ENCODE results near the gene RGL1.

RGL1 gene

GRCh38 chr1:183836598-183836997 is 31.7 kb downstream of the RGL1 start:
- peak overlapping the region in 1 of 5 donors; percentile 5 for H3K9ac ChIP-seq (ENCODE audit: low read length in 5 of 5)
- no peak overlapping the region for H3K27ac ChIP-seq (ENCODE audit: low read depth, low read length)
- no peaks in the 10 kb centered on the region for H3K27me3 ChIP-seq (ENCODE audit: control insufficient read depth in 5 of 5, insufficient read depth in 4 of 5, low read length in 5 of 5)
- H3K36me3 ChIP-seq (ENCODE audit: control insufficient read depth in 5 of 5, insufficient read depth in 5 of 5, low read length in 5 of 5): peaks cover 4 to 10% (median 7%) of the 10 kb centered on the region in 5 donors
- no peak overlapping the region for H3K4me3 ChIP-seq (ENCODE audit: low read depth in 1 of 5, low read length in 5 of 5)
- no peaks in the 10 kb centered on the region for H3K9me3 ChIP-seq (ENCODE audit: control insufficient read depth in 5 of 5, low read length in 5 of 5)
- H3K4me1 ChIP-seq (ENCODE audit: control insufficient read depth in 5 of 5, insufficient read depth in 5 of 5, low read length in 5 of 5): peaks cover 0 to 26% (median 18%) of the 10 kb centered on the region in 5 donors

DNA sequence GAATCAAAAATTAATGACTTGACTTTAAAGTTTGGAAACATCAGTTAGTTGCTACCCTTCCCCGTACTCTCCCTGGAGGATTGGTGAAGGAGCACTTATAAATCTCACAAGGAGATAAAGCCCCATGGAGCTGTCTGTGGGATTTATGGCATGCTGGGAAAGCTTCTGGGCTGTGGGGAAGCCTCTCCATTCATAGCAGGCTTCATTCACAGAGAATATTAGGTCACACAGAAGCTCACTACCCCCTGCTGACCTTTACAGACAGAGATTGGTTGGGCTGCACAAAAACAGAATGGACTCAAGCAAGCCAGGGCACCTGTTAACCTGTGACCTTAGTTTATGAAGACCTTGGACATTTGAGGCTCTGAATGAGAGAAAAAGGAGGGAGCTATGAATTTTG is 32.1 kb downstream of the RGL1 start:
- no peaks in the 10 kb centered on the region for H3K27me3 ChIP-seq (ENCODE audit: control insufficient read depth in 5 of 5, insufficient read depth in 4 of 5, low read length in 5 of 5)
- H3K4me1 ChIP-seq (ENCODE audit: control insufficient read depth in 5 of 5, insufficient read depth in 5 of 5, low read length in 5 of 5): peaks cover 0 to 31% (median 23%) of the 10 kb centered on the region in 5 donors
- H3K27ac ChIP-seq (ENCODE audit: low read depth, low read length): no peak overlapping the region
- no peak overlapping the region for H3K4me3 ChIP-seq (ENCODE audit: low read depth in 1 of 5, low read length in 5 of 5)
- peaks cover 4 to 10% (median 7%) of the 10 kb centered on the region in 5 donors for H3K36me3 ChIP-seq (ENCODE audit: control insufficient read depth in 5 of 5, insufficient read depth in 5 of 5, low read length in 5 of 5)
- H3K9ac ChIP-seq (ENCODE audit: low read length in 5 of 5): no peak overlapping the region
- no peaks in the 10 kb centered on the region for H3K9me3 ChIP-seq (ENCODE audit: control insufficient read depth in 5 of 5, low read length in 5 of 5)

DNA sequence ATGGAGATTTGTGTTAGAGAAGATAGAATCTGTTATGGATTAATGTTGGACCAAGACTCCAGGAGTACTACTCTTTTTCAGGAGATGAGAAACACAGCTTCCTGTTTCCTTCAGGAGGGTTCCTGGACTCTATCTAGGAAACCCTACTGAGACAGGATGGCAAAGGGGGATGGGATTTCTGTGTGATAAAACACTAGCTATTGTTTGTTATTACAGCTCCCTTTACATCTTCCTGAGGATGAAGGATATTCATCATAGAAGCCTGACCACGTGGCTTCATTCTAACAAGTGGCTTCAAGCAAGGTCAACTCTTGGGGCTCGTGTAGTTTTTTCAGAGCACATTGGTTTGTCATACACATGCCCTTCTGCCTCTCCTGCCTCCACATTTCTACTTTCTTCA is 33.3 kb downstream of the RGL1 start:
- Histone ChIP-seq H3K27me3 (ENCODE audit: control insufficient read depth in 5 of 5, insufficient read depth in 4 of 5, low read length in 5 of 5) (no peaks in the 10 kb centered on the region), H3K4me3 (ENCODE audit: low read depth in 1 of 5, low read length in 5 of 5) (no peak overlapping the region), H3K27ac (ENCODE audit: low read depth, low read length) (no peak overlapping the region), H3K4me1 (ENCODE audit: control insufficient read depth in 5 of 5, insufficient read depth in 5 of 5, low read length in 5 of 5) (peaks cover 0 to 42% (median 34%) of the 10 kb centered on the region in 5 donors), H3K9ac (ENCODE audit: low read length in 5 of 5) (no peak overlapping the region), H3K9me3 (ENCODE audit: control insufficient read depth in 5 of 5, low read length in 5 of 5) (no peaks in the 10 kb centered on the region), H3K36me3 (ENCODE audit: control insufficient read depth in 5 of 5, insufficient read depth in 5 of 5, low read length in 5 of 5) (peaks cover 4 to 10% (median 7%) of the 10 kb centered on the region in 5 donors)

- Histone ChIP-seq H3K9ac (ENCODE audit: low read length in 5 of 5) (no peak overlapping the region), H3K36me3 (ENCODE audit: control insufficient read depth in 5 of 5, insufficient read depth in 5 of 5, low read length in 5 of 5) (peaks cover 4 to 10% (median 7%) of the 10 kb centered on the region in 5 donors), H3K4me1 (ENCODE audit: control insufficient read depth in 5 of 5, insufficient read depth in 5 of 5, low read length in 5 of 5) (peaks cover 0 to 41% (median 37%) of the 10 kb centered on the region in 5 donors), H3K27me3 (ENCODE audit: control insufficient read depth in 5 of 5, insufficient read depth in 4 of 5, low read length in 5 of 5) (no peaks in the 10 kb centered on the region), H3K27ac (ENCODE audit: low read depth, low read length) (no peak overlapping the region), H3K4me3 (ENCODE audit: low read depth in 1 of 5, low read length in 5 of 5) (no peak overlapping the region), H3K9me3 (ENCODE audit: control insufficient read depth in 5 of 5, low read length in 5 of 5) (no peaks in the 10 kb centered on the region)
Observed at GRCh38 chr1:183840140-183840539, 35.2 kb downstream of the RGL1 start.

GRCh38 chr1:183841550-183841949 is 36.6 kb downstream of the RGL1 start:
- no peaks in the 10 kb centered on the region for H3K9me3 ChIP-seq (ENCODE audit: control insufficient read depth in 5 of 5, low read length in 5 of 5)
- peaks cover 0 to 41% (median 36%) of the 10 kb centered on the region in 5 donors for H3K4me1 ChIP-seq (ENCODE audit: control insufficient read depth in 5 of 5, insufficient read depth in 5 of 5, low read length in 5 of 5)
- peaks cover 4 to 10% (median 7%) of the 10 kb centered on the region in 5 donors for H3K36me3 ChIP-seq (ENCODE audit: control insufficient read depth in 5 of 5, insufficient read depth in 5 of 5, low read length in 5 of 5)
- H3K4me3 ChIP-seq (ENCODE audit: low read depth in 1 of 5, low read length in 5 of 5): no peak overlapping the region
- H3K9ac ChIP-seq (ENCODE audit: low read length in 5 of 5): no peak overlapping the region
- H3K27me3 ChIP-seq (ENCODE audit: control insufficient read depth in 5 of 5, insufficient read depth in 4 of 5, low read length in 5 of 5): no peaks in the 10 kb centered on the region
- H3K27ac ChIP-seq (ENCODE audit: low read depth, low read length): peak overlapping the region; percentile 71

- Histone ChIP-seq H3K4me3 (ENCODE audit: low read depth in 1 of 5, low read length in 5 of 5) (peak overlapping the region in 4 of 5 donors; percentile 7 to 45 (median 28)), H3K27me3 (ENCODE audit: control insufficient read depth in 5 of 5, insufficient read depth in 4 of 5, low read length in 5 of 5) (no peaks in the 10 kb centered on the region), H3K27ac (ENCODE audit: low read depth, low read length) (peak overlapping the region; percentile 71), H3K36me3 (ENCODE audit: control insufficient read depth in 5 of 5, insufficient read depth in 5 of 5, low read length in 5 of 5) (peaks cover 4 to 11% (median 7%) of the 10 kb centered on the region in 5 donors), H3K4me1 (ENCODE audit: control insufficient read depth in 5 of 5, insufficient read depth in 5 of 5, low read length in 5 of 5) (peaks cover 0 to 37% (median 32%) of the 10 kb centered on the region in 5 donors), H3K9ac (ENCODE audit: low read length in 5 of 5) (peak overlapping the region in 4 of 5 donors; percentile 28 to 80 (median 60)), H3K9me3 (ENCODE audit: control insufficient read depth in 5 of 5, low read length in 5 of 5) (no peaks in the 10 kb centered on the region)
Observed at GRCh38 chr1:183841950-183842794, 37.3 kb downstream of the RGL1 start.

GRCh38 chr1:183842795-183843144 is 37.9 kb downstream of the RGL1 start:
- Histone ChIP-seq H3K27ac (ENCODE audit: low read depth, low read length) (peak overlapping the region; percentile 71), H3K9ac (ENCODE audit: low read length in 5 of 5) (peak overlapping the region in 4 of 5 donors; percentile 28 to 80 (median 60)), H3K4me3 (ENCODE audit: low read depth in 1 of 5, low read length in 5 of 5) (peak overlapping the region in 4 of 5 donors; percentile 7 to 45 (median 28))

DNA sequence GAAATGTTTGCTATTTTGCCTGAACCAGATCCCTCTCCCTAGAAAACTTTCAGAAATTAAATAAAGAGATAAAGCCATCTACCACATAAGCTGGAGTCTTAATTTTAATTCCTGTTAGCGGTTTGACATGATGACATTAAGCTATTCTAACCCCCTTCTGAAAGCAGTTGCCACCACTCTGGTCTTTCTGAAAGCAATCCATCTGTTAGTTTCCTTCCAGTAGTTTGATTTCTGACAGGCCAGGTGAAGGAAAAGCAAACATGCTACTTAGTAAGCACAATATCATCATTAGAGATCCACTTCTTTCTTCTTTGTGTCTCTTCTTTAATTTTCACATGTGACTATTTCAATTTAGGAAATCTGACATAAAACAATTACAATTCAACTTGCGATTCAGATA is 39.9 kb downstream of the RGL1 start:
- H3K36me3 ChIP-seq (ENCODE audit: control insufficient read depth in 5 of 5, insufficient read depth in 5 of 5, low read length in 5 of 5): peaks cover 0 to 9% (median 3%) of the 10 kb centered on the region in 5 donors
- peaks cover 0 to 33% (median 29%) of the 10 kb centered on the region in 5 donors for H3K4me1 ChIP-seq (ENCODE audit: control insufficient read depth in 5 of 5, insufficient read depth in 5 of 5, low read length in 5 of 5)
- no peaks in the 10 kb centered on the region for H3K9me3 ChIP-seq (ENCODE audit: control insufficient read depth in 5 of 5, low read length in 5 of 5)
- no peak overlapping the region for H3K27ac ChIP-seq (ENCODE audit: low read depth, low read length)
- no peak overlapping the region for H3K4me3 ChIP-seq (ENCODE audit: low read depth in 1 of 5, low read length in 5 of 5)
- no peak overlapping the region for H3K9ac ChIP-seq (ENCODE audit: low read length in 5 of 5)
- no peaks in the 10 kb centered on the region for H3K27me3 ChIP-seq (ENCODE audit: control insufficient read depth in 5 of 5, insufficient read depth in 4 of 5, low read length in 5 of 5)

More at GRCh38 chr1:183842795-183843144, 37.9 kb downstream of the RGL1 start:
- no peaks in the 10 kb centered on the region for H3K27me3 ChIP-seq (ENCODE audit: control insufficient read depth in 5 of 5, insufficient read depth in 4 of 5, low read length in 5 of 5)
- peaks cover 0 to 38% (median 31%) of the 10 kb centered on the region in 5 donors for H3K4me1 ChIP-seq (ENCODE audit: control insufficient read depth in 5 of 5, insufficient read depth in 5 of 5, low read length in 5 of 5)
- H3K9me3 ChIP-seq (ENCODE audit: control insufficient read depth in 5 of 5, low read length in 5 of 5): no peaks in the 10 kb centered on the region
- H3K36me3 ChIP-seq (ENCODE audit: control insufficient read depth in 5 of 5, insufficient read depth in 5 of 5, low read length in 5 of 5): peaks cover 4 to 16% (median 9%) of the 10 kb centered on the region in 5 donors

- no peaks in the 10 kb centered on the region for H3K27me3 ChIP-seq (ENCODE audit: control insufficient read depth in 5 of 5, insufficient read depth in 4 of 5, low read length in 5 of 5)
- H3K27ac ChIP-seq (ENCODE audit: low read depth, low read length): no peak overlapping the region
- H3K4me1 ChIP-seq (ENCODE audit: control insufficient read depth in 5 of 5, insufficient read depth in 5 of 5, low read length in 5 of 5): peaks cover 0 to 42% (median 31%) of the 10 kb centered on the region in 5 donors
Observed at GRCh38 chr1:183845681-183846080, 40.8 kb downstream of the RGL1 start.

DNA sequence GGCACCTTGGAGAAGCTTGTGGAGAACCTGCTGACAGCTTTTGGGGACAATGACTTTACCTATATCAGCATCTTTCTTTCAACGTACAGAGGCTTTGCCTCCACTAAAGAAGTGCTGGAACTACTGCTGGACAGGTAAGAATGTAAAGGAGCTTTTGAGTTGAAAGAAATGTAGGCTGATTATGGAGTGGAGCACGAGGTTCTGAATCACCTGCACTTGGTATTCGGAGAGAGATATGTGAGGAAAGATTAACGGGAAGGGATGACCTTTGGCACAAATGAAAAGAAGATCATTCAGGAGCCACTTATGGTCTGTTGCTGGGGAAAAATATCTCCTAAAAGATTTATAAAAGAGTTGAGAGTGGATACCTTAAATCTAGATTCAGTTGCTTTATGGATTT is 42.7 kb downstream of the RGL1 start:
- H3K4me1 ChIP-seq (ENCODE audit: control insufficient read depth in 5 of 5, insufficient read depth in 5 of 5, low read length in 5 of 5): peaks cover 0 to 42% (median 21%) of the 10 kb centered on the region in 5 donors
- no peak overlapping the region for H3K27ac ChIP-seq (ENCODE audit: low read depth, low read length)
- H3K9ac ChIP-seq (ENCODE audit: low read length in 5 of 5): no peak overlapping the region
- H3K36me3 ChIP-seq (ENCODE audit: control insufficient read depth in 5 of 5, insufficient read depth in 5 of 5, low read length in 5 of 5): peaks cover 0 to 9% (median 3%) of the 10 kb centered on the region in 5 donors
- H3K4me3 ChIP-seq (ENCODE audit: low read depth in 1 of 5, low read length in 5 of 5): no peak overlapping the region
- H3K27me3 ChIP-seq (ENCODE audit: control insufficient read depth in 5 of 5, insufficient read depth in 4 of 5, low read length in 5 of 5): no peaks in the 10 kb centered on the region
- no peaks in the 10 kb centered on the region for H3K9me3 ChIP-seq (ENCODE audit: control insufficient read depth in 5 of 5, low read length in 5 of 5)

More at GRCh38 chr1:183845681-183846080, 40.8 kb downstream of the RGL1 start:
- H3K4me3 ChIP-seq (ENCODE audit: low read depth in 1 of 5, low read length in 5 of 5): no peak overlapping the region
- no peaks in the 10 kb centered on the region for H3K9me3 ChIP-seq (ENCODE audit: control insufficient read depth in 5 of 5, low read length in 5 of 5)
- peaks cover 0 to 9% (median 3%) of the 10 kb centered on the region in 5 donors for H3K36me3 ChIP-seq (ENCODE audit: control insufficient read depth in 5 of 5, insufficient read depth in 5 of 5, low read length in 5 of 5)
- no peak overlapping the region for H3K9ac ChIP-seq (ENCODE audit: low read length in 5 of 5)
